Measurements from ENCODE around the gene LGR6.

GRCh38 chr1:202264300-202264699, 70.7 kb downstream of the LGR6 start:
- no peak for TF ChIP-seq POLR2A (IDR thresholded peaks at IDR 0.05)
- TF ChIP-seq CTCF (IDR thresholded peaks at IDR 0.05) = no peak
